H9 (cell line): ENCODE data around the gene LDLRAD4. TPM values are rescaled to one million over a fixed set of nuclear protein-coding genes. Genes with fewer than 3 reads are reported as not detected.

ENCODE experiments used
- DNase-seq: peaks from one replicate; pipeline ENCODE4 v3.0.0-alpha.2; 2017
- H2AFZ ChIP-seq: one replicate; pipeline ENCODE4 v1.6.1; 2013; ENCODE audit warnings: mild to moderate bottlenecking, low read length, control low read depth, moderate library complexity
- H2AK5ac ChIP-seq: 2 replicates; pipeline ENCODE4 v1.6.1; 2013; ENCODE audit warnings: low read length, control low read depth, mixed read lengths; ENCODE audit not compliant: insufficient read length
- H2BK120ac ChIP-seq: one replicate; pipeline ENCODE4 v1.6.1; 2013; ENCODE audit warnings: low read depth, mild to moderate bottlenecking, low read length, control low read depth, inconsistent platforms; ENCODE audit not compliant: poor library complexity, severe bottlenecking
- H2BK12ac ChIP-seq: 2 replicates; pipeline ENCODE4 v1.6.1; 2013; ENCODE audit warnings: low read length, control low read depth, mixed read lengths, low read depth; ENCODE audit not compliant: insufficient read length
- H2BK15ac ChIP-seq: 2 replicates; pipeline ENCODE4 v1.6.1; 2013; ENCODE audit warnings: low read depth, low read length, control low read depth
- H2BK20ac ChIP-seq: one replicate; pipeline ENCODE4 v1.6.1; 2013; ENCODE audit warnings: low read depth, mild to moderate bottlenecking, low read length, control low read depth, inconsistent platforms; ENCODE audit not compliant: poor library complexity, severe bottlenecking
- H2BK5ac ChIP-seq: 2 replicates; pipeline ENCODE4 v1.6.1; 2013; ENCODE audit warnings: low read length, control low read depth, mixed read lengths; ENCODE audit not compliant: insufficient read length
- H3K14ac ChIP-seq: 2 replicates; pipeline ENCODE4 v1.6.1; 2013; ENCODE audit warnings: low read length, control low read depth; ENCODE audit not compliant: insufficient read depth
- H3K18ac ChIP-seq: 2 replicates; pipeline ENCODE4 v1.6.1; 2013; ENCODE audit warnings: low read depth, mild to moderate bottlenecking, mixed read lengths, low read length, control low read depth; ENCODE audit not compliant: insufficient read length
- H3K23ac ChIP-seq: 2 replicates; pipeline ENCODE4 v1.6.1; 2013; ENCODE audit warnings: low read length, control low read depth, mixed read lengths, low read depth; ENCODE audit not compliant: insufficient read length
- H3K23me2 ChIP-seq: 2 replicates; pipeline ENCODE4 v1.6.1; 2013; ENCODE audit warnings: low read depth, mild to moderate bottlenecking, mixed read lengths, low read length, control low read depth; ENCODE audit not compliant: insufficient read length, poor library complexity, severe bottlenecking
- H3K27ac ChIP-seq: 2 replicates; pipeline ENCODE4 v1.5.1; 2013; ENCODE audit warnings: low read length, control low read depth, mixed read lengths, low read depth; ENCODE audit not compliant: insufficient read length
- H3K27me3 ChIP-seq: 2 replicates; pipeline ENCODE4 v1.6.1; 2013; ENCODE audit warnings: low read length, control low read depth, inconsistent platforms; ENCODE audit not compliant: insufficient read depth
- H3K4ac ChIP-seq: 2 replicates; pipeline ENCODE4 v1.6.1; 2013; ENCODE audit warnings: low read depth, mild to moderate bottlenecking, control low read depth, inconsistent platforms, low read length, moderate library complexity
- H3K4me1 ChIP-seq: 2 replicates; pipeline ENCODE4 v1.6.1; 2013; ENCODE audit warnings: low read length, control low read depth, inconsistent platforms; ENCODE audit not compliant: insufficient read depth
- H3K4me2 ChIP-seq: 2 replicates; pipeline ENCODE4 v1.6.1; 2013; ENCODE audit warnings: low read length, control low read depth, mixed read lengths; ENCODE audit not compliant: insufficient read length, insufficient read depth
- H3K56ac ChIP-seq: 2 replicates; pipeline ENCODE4 v1.6.1; 2013; ENCODE audit warnings: low read depth, mild to moderate bottlenecking, mixed read lengths, low read length, control low read depth; ENCODE audit not compliant: insufficient read length
- H3K79me1 ChIP-seq: 2 replicates; pipeline ENCODE4 v1.6.1; 2013; ENCODE audit warnings: low read depth, mild to moderate bottlenecking, moderate library complexity, low read length, control low read depth, inconsistent platforms; ENCODE audit not compliant: insufficient read depth, poor library complexity, severe bottlenecking
- H3K79me2 ChIP-seq: 2 replicates; pipeline ENCODE4 v1.6.1; 2013; ENCODE audit warnings: low read length, control low read depth, inconsistent platforms; ENCODE audit not compliant: insufficient read depth
- H3K9ac ChIP-seq: 2 replicates; pipeline ENCODE4 v1.6.1; 2013; ENCODE audit warnings: low read length, control low read depth, mixed read lengths; ENCODE audit not compliant: insufficient read length; ENCODE audit errors: extremely low read depth
- H3K9me3 ChIP-seq: one replicate; pipeline ENCODE4 v1.6.1; 2013; ENCODE audit warnings: low read depth, low read length, inconsistent platforms; ENCODE audit not compliant: control insufficient read depth
- H3T11ph ChIP-seq: one replicate; pipeline ENCODE4 v1.6.1; 2013; ENCODE audit warnings: mild to moderate bottlenecking, low read length, control low read depth, inconsistent platforms
- H4K20me1 ChIP-seq: one replicate; pipeline ENCODE4 v1.6.1; 2013; ENCODE audit not compliant: control insufficient read depth, insufficient read length, insufficient read depth
- H4K5ac ChIP-seq: 2 replicates; pipeline ENCODE4 v1.6.1; 2013; ENCODE audit warnings: low read depth, mild to moderate bottlenecking, mixed read lengths, low read length, control low read depth; ENCODE audit not compliant: insufficient read length
- H4K8ac ChIP-seq: replicated peaks from 2 replicates; pipeline ENCODE4 v1.6.1; 2013; ENCODE audit warnings: low read length, control low read depth, mixed read lengths, low read depth; ENCODE audit not compliant: insufficient read length
- H4K91ac ChIP-seq: 2 replicates; pipeline ENCODE4 v1.6.1; 2013; ENCODE audit warnings: low read depth, mild to moderate bottlenecking, moderate library complexity, mixed read lengths, low read length, control low read depth; ENCODE audit not compliant: insufficient read length
- H3K27ac Mint-ChIP-seq, 3 experiments: 2 replicates in 2 of 3; 3 replicates in 1 of 3; pipeline ENCODE4 v1.8.0; 2020 to 2021; ENCODE audit warnings: mixed read lengths in 3 of 3, mild to moderate bottlenecking in 1 of 3, moderate library complexity in 1 of 3
- H3K27me3 Mint-ChIP-seq: 2 replicates; pipeline ENCODE4 v1.8.0; 2021; ENCODE audit warnings: low read depth, mild to moderate bottlenecking, moderate library complexity, mixed read lengths
- H3K36me3 Mint-ChIP-seq, 3 experiments: 2 replicates in 2 of 3; 3 replicates in 1 of 3; pipeline ENCODE4 v1.8.0; 2020 to 2021; ENCODE audit warnings: low read depth in 3 of 3, mixed read lengths in 3 of 3; ENCODE audit not compliant: insufficient read depth in 1 of 3
- H3K4me1 Mint-ChIP-seq, 2 experiments: 2 replicates each; pipeline ENCODE4 v1.8.0; 2020; ENCODE audit warnings: mixed read lengths in 2 of 2
- H3K4me3 Mint-ChIP-seq, 2 experiments: 2 replicates in 1 of 2; 3 replicates in 1 of 2; pipeline ENCODE4 v1.8.0; 2020 to 2021; ENCODE audit warnings: mild to moderate bottlenecking in 2 of 2, mixed read lengths in 2 of 2, moderate library complexity in 1 of 2
- H3K9me3 Mint-ChIP-seq, 2 experiments: 2 replicates in 1 of 2; 3 replicates in 1 of 2; pipeline ENCODE4 v1.8.0; 2020; ENCODE audit warnings: mild to moderate bottlenecking in 2 of 2, mixed read lengths in 2 of 2, moderate library complexity in 1 of 2
- WGBS: extraction: QIAGEN DNeasy Blood & Tissue Kit; methylation state at CpG from one replicate; pipeline ENCODE4 v1.1.7; 2013; ENCODE audit warnings: missing lambda C conversion rate, low lambda C conversion rate, mixed read lengths; ENCODE audit not compliant: insufficient read length; ENCODE audit errors: extremely low coverage; 5-methylcytosine and 5-hydroxymethylcytosine counted together
- total RNA-seq: library from RNA; stranded (reverse); gene quantifications from 2 replicates; pipeline ENCODE4 v1.2.1, GENCODE V29; 2021
- TF ChIP-seq, protein P1 (sequence below): fragments of 200-600 bp; sonication (generic); conservative IDR thresholded peaks from 3 replicates; pipeline ENCODE4 v1.8.0; 2021; ENCODE audit warnings: antibody characterized with exemption, mild to moderate bottlenecking

Gene LDLRAD4
- total RNA-seq, 1 experiment from 2014 or later = 3.9 TPM

DNA sequence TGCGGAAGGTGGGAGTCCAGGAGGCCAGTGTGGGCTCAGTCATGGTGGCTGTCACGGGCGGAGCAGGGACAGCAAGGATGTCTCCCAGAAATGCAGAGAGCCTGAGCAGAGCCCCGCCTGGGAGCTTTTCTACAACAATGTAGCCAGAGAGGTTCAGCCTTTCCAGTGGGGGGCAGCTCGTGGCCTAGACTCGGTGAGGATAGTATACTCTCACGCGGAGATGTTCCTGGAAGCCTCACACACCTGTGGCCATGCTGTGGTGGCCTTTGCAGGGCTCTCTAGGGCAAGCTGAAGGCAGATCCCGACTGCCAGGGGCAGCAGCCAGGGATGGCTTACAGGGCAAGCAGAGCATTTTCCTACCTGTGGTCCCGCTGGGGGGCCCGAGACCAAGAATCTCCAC, 244.1 kb downstream of the LDLRAD4 start:
- no peak overlapping the region for H2AFZ ChIP-seq
- no peaks in the 10 kb centered on the region for H3K9me3 ChIP-seq
- H2BK12ac ChIP-seq = no peak overlapping the region
- H2AK5ac ChIP-seq = no peak overlapping the region
- H2BK120ac ChIP-seq = no peak overlapping the region
- no peak overlapping the region for H4K5ac ChIP-seq
- Mint-ChIP-seq H3K4me1 (peaks cover 32 to 33% of the 10 kb centered on the region in 2 experiments), H3K4me3 (no peak overlapping the region), H3K27me3 (no peaks in the 10 kb centered on the region; the same call in 1 of the 2 replicates), H3K27ac (no peak overlapping the region), H3K9me3 (peaks cover under 1 to 6% of the 10 kb centered on the region in 2 experiments; a peak in 4 of 5 replicates), H3K36me3 (peaks cover 0 to 8% (median 2%) of the 10 kb centered on the region in 3 experiments; a peak in 5 of 7 replicates)
- H3K27ac ChIP-seq = no peak overlapping the region
- no peak overlapping the region for H3K18ac ChIP-seq
- H2BK15ac ChIP-seq = no peak overlapping the region
- no peak for DNase-seq
- H4K8ac ChIP-seq = no peak overlapping the region
- H3K4me2 ChIP-seq = no peak overlapping the region
- no peak overlapping the region for H2BK20ac ChIP-seq
- H3K14ac ChIP-seq = no peak overlapping the region
- no peaks in the 10 kb centered on the region for H3K79me2 ChIP-seq
- 0 out of 2 replicates have a peak, but pooled peaks cover 2% of the 10 kb centered on the region for H3K4me1 ChIP-seq
- no CpG with 5 or more reads among the region's 11 CpGs for WGBS
- H4K91ac ChIP-seq = no peak overlapping the region
- no peaks in the 10 kb centered on the region for H3K79me1 ChIP-seq
- no peaks in the 10 kb centered on the region for H3K27me3 ChIP-seq
- no peak overlapping the region for H3K23ac ChIP-seq
- TF ChIP-seq, protein P1, sequence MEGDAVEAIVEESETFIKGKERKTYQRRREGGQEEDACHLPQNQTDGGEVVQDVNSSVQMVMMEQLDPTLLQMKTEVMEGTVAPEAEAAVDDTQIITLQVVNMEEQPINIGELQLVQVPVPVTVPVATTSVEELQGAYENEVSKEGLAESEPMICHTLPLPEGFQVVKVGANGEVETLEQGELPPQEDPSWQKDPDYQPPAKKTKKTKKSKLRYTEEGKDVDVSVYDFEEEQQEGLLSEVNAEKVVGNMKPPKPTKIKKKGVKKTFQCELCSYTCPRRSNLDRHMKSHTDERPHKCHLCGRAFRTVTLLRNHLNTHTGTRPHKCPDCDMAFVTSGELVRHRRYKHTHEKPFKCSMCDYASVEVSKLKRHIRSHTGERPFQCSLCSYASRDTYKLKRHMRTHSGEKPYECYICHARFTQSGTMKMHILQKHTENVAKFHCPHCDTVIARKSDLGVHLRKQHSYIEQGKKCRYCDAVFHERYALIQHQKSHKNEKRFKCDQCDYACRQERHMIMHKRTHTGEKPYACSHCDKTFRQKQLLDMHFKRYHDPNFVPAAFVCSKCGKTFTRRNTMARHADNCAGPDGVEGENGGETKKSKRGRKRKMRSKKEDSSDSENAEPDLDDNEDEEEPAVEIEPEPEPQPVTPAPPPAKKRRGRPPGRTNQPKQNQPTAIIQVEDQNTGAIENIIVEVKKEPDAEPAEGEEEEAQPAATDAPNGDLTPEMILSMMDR = no peak
- H2BK5ac ChIP-seq = no peak overlapping the region
- no peaks in the 10 kb centered on the region for H4K20me1 ChIP-seq
- H3K56ac ChIP-seq = no peak overlapping the region
- no peak overlapping the region for H3T11ph ChIP-seq
- no peak overlapping the region for H3K9ac ChIP-seq
- H3K23me2 ChIP-seq = no peaks in the 10 kb centered on the region
- H3K4ac ChIP-seq = no peak overlapping the region
